GM12875 (cell line): ENCODE results near the gene MUC2.

Experiments
- H3K4me3 ChIP-seq: one replicate; pipeline ENCODE4 v1.5.1; 2011; ENCODE audit warnings: low read depth, low read length, control low read depth
- TF ChIP-seq, protein P1 (sequence below): IDR thresholded peaks from 2 replicates; pipeline ENCODE4 v1.5.1; 2011; ENCODE audit warnings: low read depth, mild to moderate bottlenecking, control low read depth, inconsistent platforms, low read length, moderate library complexity, borderline replicate concordance; ENCODE audit not compliant: insufficient read depth

Gene MUC2

DNA sequence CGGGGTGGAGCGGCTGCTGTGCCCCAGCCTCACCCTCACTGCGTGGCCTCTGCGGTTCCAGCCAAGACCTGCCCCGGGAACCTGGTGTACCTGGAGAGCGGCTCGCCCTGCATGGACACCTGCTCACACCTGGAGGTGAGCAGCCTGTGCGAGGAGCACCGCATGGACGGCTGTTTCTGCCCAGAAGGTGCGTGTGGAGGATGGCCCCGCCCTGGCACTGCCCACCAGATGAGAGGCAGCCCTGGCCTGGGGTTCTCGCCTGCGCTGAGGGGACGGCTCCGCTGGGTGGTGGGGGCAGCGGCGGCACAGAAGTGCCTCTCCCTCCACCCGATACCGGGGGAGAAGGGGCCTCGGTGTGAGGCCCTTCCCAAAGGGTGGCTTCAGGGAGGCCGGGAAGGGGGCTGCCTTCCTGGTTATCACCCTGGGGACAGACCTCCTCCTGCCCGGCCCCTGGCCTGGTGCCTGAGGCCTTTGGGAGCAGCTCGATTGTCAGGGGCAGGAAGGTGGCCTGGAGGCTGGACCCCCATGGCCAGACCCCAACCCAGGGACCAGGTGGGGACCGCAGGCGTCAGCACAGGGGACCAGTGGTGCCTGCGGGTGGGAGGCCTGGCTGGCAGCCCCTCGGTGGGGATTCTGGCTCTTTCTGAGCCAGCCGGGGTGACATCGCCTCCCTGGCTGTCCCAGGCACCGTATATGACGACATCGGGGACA lies 7.1 kb downstream of the MUC2 start:
- TF ChIP-seq, protein P1, sequence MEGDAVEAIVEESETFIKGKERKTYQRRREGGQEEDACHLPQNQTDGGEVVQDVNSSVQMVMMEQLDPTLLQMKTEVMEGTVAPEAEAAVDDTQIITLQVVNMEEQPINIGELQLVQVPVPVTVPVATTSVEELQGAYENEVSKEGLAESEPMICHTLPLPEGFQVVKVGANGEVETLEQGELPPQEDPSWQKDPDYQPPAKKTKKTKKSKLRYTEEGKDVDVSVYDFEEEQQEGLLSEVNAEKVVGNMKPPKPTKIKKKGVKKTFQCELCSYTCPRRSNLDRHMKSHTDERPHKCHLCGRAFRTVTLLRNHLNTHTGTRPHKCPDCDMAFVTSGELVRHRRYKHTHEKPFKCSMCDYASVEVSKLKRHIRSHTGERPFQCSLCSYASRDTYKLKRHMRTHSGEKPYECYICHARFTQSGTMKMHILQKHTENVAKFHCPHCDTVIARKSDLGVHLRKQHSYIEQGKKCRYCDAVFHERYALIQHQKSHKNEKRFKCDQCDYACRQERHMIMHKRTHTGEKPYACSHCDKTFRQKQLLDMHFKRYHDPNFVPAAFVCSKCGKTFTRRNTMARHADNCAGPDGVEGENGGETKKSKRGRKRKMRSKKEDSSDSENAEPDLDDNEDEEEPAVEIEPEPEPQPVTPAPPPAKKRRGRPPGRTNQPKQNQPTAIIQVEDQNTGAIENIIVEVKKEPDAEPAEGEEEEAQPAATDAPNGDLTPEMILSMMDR: no peak

DNA sequence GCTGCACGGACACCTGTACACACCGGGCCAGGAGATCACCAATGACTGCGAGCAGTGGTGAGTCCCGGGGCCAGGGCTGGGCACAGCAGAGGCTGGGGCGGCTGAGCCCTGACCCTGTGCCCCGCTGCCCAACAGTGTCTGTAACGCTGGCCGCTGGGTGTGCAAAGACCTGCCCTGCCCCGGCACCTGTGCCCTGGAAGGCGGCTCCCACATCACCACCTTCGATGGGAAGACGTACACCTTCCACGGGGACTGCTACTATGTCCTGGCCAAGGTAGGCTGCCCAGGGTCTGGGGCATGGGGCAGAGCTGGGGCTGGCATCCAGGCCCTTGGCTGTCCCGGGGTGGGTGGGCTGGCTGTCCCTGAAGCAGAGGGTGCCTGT lies 7.7 kb downstream of the MUC2 start:
- TF ChIP-seq, protein P1: no peak
- H3K4me3 ChIP-seq: no peak overlapping the region

More for the DNA sequence above, 7.1 kb downstream of the MUC2 start:
- no peak overlapping the region for H3K4me3 ChIP-seq

DNA sequence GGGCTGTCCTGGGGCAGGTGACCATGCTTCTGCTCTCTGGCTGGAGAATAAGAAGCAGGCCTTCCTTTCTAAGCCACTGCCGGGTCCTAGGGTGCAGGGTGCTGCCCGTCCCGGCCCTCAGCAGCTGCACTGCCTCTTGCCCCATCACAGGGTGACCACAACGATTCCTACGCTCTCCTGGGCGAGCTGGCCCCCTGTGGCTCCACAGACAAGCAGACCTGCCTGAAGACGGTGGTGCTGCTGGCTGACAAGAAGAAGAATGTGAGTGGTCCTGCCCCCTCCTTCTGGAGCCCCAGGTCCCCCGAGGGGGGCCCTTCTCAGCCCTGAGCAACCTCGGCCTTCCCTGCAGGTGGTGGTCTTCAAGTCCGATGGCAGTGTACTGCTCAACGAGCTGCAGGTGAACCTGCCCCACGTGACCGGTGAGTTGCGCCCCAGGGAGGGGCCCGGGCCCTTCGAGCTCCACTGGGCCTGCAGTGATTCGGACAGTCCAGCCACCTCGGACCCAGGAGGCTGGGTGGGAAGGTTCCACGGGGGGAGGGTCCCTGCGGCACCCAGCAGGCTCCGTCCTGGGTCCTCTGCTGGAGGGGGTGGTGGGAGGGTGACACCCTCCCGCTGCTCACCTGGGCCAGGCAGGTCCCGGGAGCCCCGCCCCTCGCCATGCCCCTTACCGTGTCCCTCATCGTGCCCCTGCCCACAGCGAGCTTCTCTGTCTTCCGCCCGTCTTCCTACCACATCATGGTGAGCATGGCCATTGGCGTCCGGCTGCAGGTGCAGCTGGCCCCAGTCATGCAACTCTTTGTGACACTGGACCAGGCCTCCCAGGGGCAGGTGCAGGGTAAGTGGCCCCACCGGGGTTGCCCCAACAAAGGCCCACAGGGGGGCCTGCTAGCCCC lies 8.3 kb downstream of the MUC2 start:
- TF ChIP-seq, protein P1: no peak
- H3K4me3 ChIP-seq: no peak overlapping the region

DNA sequence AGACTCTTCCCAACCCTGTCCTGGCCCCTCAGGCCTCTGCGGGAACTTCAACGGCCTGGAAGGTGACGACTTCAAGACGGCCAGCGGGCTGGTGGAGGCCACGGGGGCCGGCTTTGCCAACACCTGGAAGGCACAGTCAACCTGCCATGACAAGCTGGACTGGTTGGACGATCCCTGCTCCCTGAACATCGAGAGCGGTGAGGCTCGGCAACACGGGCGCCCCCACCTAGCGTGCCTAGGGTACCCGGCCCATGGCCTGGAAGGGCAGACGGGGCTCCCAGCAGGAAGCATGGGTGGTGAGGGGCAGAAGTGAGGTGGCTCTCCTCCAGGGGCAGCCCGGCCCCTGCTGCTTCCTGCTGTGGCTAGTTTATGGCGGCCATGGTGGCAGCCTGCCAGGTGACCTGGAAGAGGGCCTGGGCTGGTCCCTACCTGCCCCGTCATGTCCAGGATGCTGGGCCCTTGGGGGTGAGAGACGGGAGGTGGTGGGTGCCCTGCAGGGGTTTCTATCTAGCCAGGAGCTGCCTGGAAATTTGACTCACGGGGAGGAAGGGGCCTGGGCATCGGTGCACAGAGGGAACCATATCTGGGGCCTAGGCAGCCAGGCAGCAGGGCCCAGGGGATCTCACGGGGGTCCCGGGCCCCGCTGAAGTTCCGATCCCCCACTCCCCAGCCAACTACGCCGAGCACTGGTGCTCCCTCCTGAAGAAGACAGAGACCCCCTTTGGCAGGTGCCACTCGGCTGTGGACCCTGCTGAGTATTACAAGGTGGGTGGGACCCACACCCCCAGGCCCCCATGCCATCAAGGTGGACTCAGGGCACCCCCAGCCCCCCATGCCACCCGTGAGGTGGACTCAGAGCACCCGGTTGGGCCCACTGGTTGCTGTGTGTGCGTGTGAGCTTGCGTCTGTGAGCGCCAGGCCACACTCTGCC lies 9.2 kb downstream of the MUC2 start:
- H3K4me3 ChIP-seq: no peak overlapping the region
- TF ChIP-seq, protein P1: no peak

DNA sequence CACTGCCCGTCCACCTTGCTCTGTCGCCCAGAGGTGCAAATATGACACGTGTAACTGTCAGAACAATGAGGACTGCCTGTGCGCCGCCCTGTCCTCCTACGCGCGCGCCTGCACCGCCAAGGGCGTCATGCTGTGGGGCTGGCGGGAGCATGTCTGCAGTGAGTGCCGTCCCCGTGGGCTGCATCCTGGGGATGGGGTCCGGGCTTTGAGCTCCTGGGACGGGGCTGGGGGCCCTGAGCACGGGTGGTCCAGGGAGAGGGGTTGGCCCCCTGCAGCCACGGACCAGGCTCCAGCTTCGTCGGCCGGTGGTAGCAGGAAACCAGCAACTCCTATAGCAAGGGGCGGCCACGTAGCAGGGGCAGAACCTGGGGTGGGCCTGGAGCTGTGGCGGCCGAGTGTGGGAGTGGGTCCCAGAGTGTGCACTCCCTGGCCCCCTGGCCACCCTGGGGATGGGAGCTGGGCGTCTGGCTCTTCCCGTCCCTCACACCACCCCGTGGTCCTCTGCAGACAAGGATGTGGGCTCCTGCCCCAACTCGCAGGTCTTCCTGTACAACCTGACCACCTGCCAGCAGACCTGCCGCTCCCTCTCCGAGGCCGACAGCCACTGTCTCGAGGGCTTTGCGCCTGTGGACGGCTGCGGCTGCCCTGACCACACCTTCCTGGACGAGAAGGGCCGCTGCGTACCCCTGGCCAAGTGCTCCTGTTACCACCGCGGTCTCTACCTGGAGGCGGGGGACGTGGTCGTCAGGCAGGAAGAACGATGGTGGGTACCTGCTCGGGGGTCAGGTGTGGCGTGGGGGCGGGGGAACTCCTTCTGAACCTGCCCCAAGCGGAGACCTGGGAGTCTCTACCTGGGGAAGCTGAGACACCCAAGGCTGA lies 10.1 kb downstream of the MUC2 start:
- TF ChIP-seq, protein P1: no peak
- no peak overlapping the region for H3K4me3 ChIP-seq
